Esophagus muscularis mucosa (tissue), 3 donors: Measurements from ENCODE around the gene KCNIP3.

ENCODE experiments used
- CTCF ChIP-seq, 3 experiments: fragments of 200-600 bp in 2 of 3; fragments of 450-650 bp in 1 of 3; sonication (generic) in 2 of 3; IDR thresholded peaks; one replicate each; pipeline ENCODE4 v1.5.1; 2017 to 2019; ENCODE audit warnings: antibody characterized with exemption in 3 of 3, mild to moderate bottlenecking in 2 of 3, moderate library complexity in 1 of 3
- POLR2A ChIP-seq: fragments of 450-650 bp; IDR thresholded peaks from one replicate; pipeline ENCODE4 v1.6.1; 2017; ENCODE audit warnings: antibody characterized with exemption, moderate library complexity, mild to moderate bottlenecking, low read depth
- POLR2AphosphoS5 ChIP-seq, 2 donors: sonication (generic); formaldehyde crosslinking; IDR thresholded peaks; one replicate each; pipeline ENCODE4 v1.6.1; 2017; ENCODE audit warnings: antibody characterized with exemption in 2 of 2

- TF ChIP-seq POLR2A (no peak), CTCF (IDR thresholded peaks at IDR 0.05) (no peak), POLR2AphosphoS5 (IDR thresholded peaks at IDR 0.05) (no peak)
Measured at GRCh38 chr2:95287806-95288205, 9.3 kb upstream of the KCNIP3 start.
